IMR-90 (cell line): ENCODE data around the gene SEC22A. TPM values are rescaled to one million over a fixed set of nuclear protein-coding genes. Genes with fewer than 3 reads are reported as not detected.

Source experiments
- ATAC-seq: fragments of 200-7000 bp; cut with Tn5 transposase; 2 replicates; pipeline ENCODE4 v1.9.1; 2020; ENCODE audit warnings: low read depth, mild to moderate bottlenecking, moderate library complexity
- BruUV-seq: library from RNA; stranded (reverse); fragments of 400-500 nt; replicated peaks from 2 replicates; lab custom pipeline; 2021; lab: Mats Ljungman, UMichigan
- CTCF ChIA-PET: fragments of 300-600 bp; formaldehyde crosslinking; extraction: SDS; loops from one replicate; lab custom pipeline; 2021; ENCODE audit warnings: antibody characterized with exemption; lab: Yijun Ruan, JAX
- POLR2A ChIA-PET: fragments of 300-600 bp; sonication (Branson Sonifier 250); formaldehyde crosslinking; loops from one replicate; lab custom pipeline; 2022; ENCODE audit warnings: antibody characterized with exemption; ENCODE audit not compliant: unreplicated experiment; lab: Charles Lee
- DNase-seq: peaks from one replicate; pipeline ENCODE4 v3.0.0; 2013
- H2AFZ ChIP-seq: replicated peaks from 2 replicates; pipeline ENCODE3; 2013; ENCODE audit warnings: low read length, mild to moderate bottlenecking; ENCODE audit not compliant: poor library complexity
- H2AK5ac ChIP-seq: 2 replicates; pipeline ENCODE4 v1.6.1; 2013; ENCODE audit warnings: low read depth, low read length, inconsistent platforms
- H2AK9ac ChIP-seq: replicated peaks from 2 replicates; pipeline ENCODE3; 2013; ENCODE audit warnings: mild to moderate bottlenecking, low read depth, low read length, moderate library complexity; ENCODE audit not compliant: poor library complexity
- H2BK120ac ChIP-seq: 2 replicates; pipeline ENCODE4 v1.6.1; 2013; ENCODE audit warnings: low read depth, low read length, inconsistent platforms
- H2BK15ac ChIP-seq: 3 replicates; pipeline ENCODE4 v1.6.1; 2013; ENCODE audit warnings: low read depth, low read length, inconsistent platforms
- H2BK20ac ChIP-seq: 2 replicates; pipeline ENCODE4 v1.6.1; 2013; ENCODE audit warnings: low read depth, mild to moderate bottlenecking, inconsistent platforms, low read length, moderate library complexity
- H2BK5ac ChIP-seq: 2 replicates; pipeline ENCODE4 v1.6.1; 2013; ENCODE audit warnings: mild to moderate bottlenecking, low read depth, low read length, inconsistent platforms; ENCODE audit not compliant: poor library complexity, severe bottlenecking
- H3K14ac ChIP-seq: replicated peaks from 2 replicates; pipeline ENCODE4 v1.6.1; 2013; ENCODE audit warnings: low read depth, low read length, inconsistent platforms
- H3K18ac ChIP-seq: 2 replicates; pipeline ENCODE4 v1.6.1; 2013; ENCODE audit warnings: low read depth, low read length, control low read depth
- H3K23ac ChIP-seq: 2 replicates; pipeline ENCODE4 v1.6.1; 2013; ENCODE audit warnings: low read depth, low read length, inconsistent platforms
- H3K27ac ChIP-seq: 2 replicates; pipeline ENCODE4 v1.5.1; 2013; ENCODE audit warnings: mild to moderate bottlenecking, control low read depth, low read length; ENCODE audit not compliant: insufficient read depth
- H3K27me3 ChIP-seq: 2 replicates; pipeline ENCODE4 v1.6.1; 2013; ENCODE audit warnings: low read length; ENCODE audit not compliant: control insufficient read depth, insufficient read depth
- H3K36me3 ChIP-seq: 2 replicates; pipeline ENCODE4 v1.6.1; 2013; ENCODE audit warnings: low read length, mixed read lengths; ENCODE audit not compliant: control insufficient read depth, insufficient read depth
- H3K4ac ChIP-seq: 2 replicates; pipeline ENCODE4 v1.6.1; 2013; ENCODE audit warnings: low read depth, low read length, inconsistent platforms
- H3K4me1 ChIP-seq: 2 replicates; pipeline ENCODE4 v1.6.1; 2013; ENCODE audit warnings: low read length, mixed read lengths; ENCODE audit not compliant: control insufficient read depth, insufficient read depth
- H3K4me2 ChIP-seq: 2 replicates; pipeline ENCODE4 v1.6.1; 2013; ENCODE audit warnings: low read depth, mild to moderate bottlenecking, control low read depth, low read length, moderate library complexity
- H3K4me3 ChIP-seq: 2 replicates; pipeline ENCODE4 v1.5.1; 2013; ENCODE audit warnings: low read depth, mild to moderate bottlenecking, control low read depth, low read length, moderate library complexity; ENCODE audit not compliant: insufficient read depth
- H3K56ac ChIP-seq: 2 replicates; pipeline ENCODE4 v1.6.1; 2013; ENCODE audit warnings: low read length, inconsistent platforms; ENCODE audit not compliant: insufficient read depth; ENCODE audit errors: extremely low read depth
- H3K79me1 ChIP-seq, 2 experiments: 2 replicates each; pipeline ENCODE4 v1.6.1; 2013; ENCODE audit warnings: low read length in 2 of 2, inconsistent platforms in 1 of 2, low read depth in 1 of 2
- H3K9ac ChIP-seq: 2 replicates; pipeline ENCODE4 v1.6.1; 2013; ENCODE audit warnings: low read depth, low read length, control low read depth
- H3K9me1 ChIP-seq: 2 replicates; pipeline ENCODE4 v1.6.1; 2013; ENCODE audit warnings: low read length, inconsistent platforms; ENCODE audit not compliant: insufficient read depth
- H3K9me3 ChIP-seq: 2 replicates; pipeline ENCODE4 v1.6.1; 2013; ENCODE audit warnings: low read length; ENCODE audit not compliant: control insufficient read depth, insufficient read depth
- H4K20me1 ChIP-seq: 2 replicates; pipeline ENCODE4 v1.6.1; 2013; ENCODE audit warnings: low read length, inconsistent platforms; ENCODE audit not compliant: insufficient read depth
- H4K5ac ChIP-seq: 2 replicates; pipeline ENCODE4 v1.6.1; 2013; ENCODE audit warnings: mild to moderate bottlenecking, low read depth, low read length, control low read depth
- H4K8ac ChIP-seq, 2 experiments: 2 replicates each; pipeline ENCODE4 v1.6.1; 2013; ENCODE audit warnings: low read depth in 2 of 2, low read length in 2 of 2, control low read depth in 1 of 2, inconsistent platforms in 1 of 2
- H4K91ac ChIP-seq: 2 replicates; pipeline ENCODE4 v1.6.1; 2013; ENCODE audit warnings: low read depth, low read length, inconsistent platforms; ENCODE audit not compliant: insufficient read depth
- CEBPB ChIP-seq: IDR thresholded peaks from 2 replicates; pipeline ENCODE4 v1.6.1; 2012; ENCODE audit warnings: low read depth, low read length, improper control_type of control experiment
- CTCF ChIP-seq: conservative IDR thresholded peaks from 2 replicates; pipeline ENCODE4 v1.5.1; 2012; ENCODE audit warnings: mild to moderate bottlenecking, low read depth, low read length, improper control_type of control experiment
- FOS ChIP-seq: fragments of 150-350 bp; IDR thresholded peaks from 2 replicates; pipeline ENCODE4 v1.6.1; 2016; ENCODE audit warnings: low read depth, low read length
- MAFK ChIP-seq: IDR thresholded peaks from 2 replicates; pipeline ENCODE4 v1.6.1; 2012; ENCODE audit warnings: low read depth, low read length, improper control_type of control experiment
- MAZ ChIP-seq: IDR thresholded peaks from 2 replicates; pipeline ENCODE4 v1.6.1; 2012; ENCODE audit warnings: low read depth, mild to moderate bottlenecking, low read length, improper control_type of control experiment, moderate library complexity, borderline replicate concordance
- MXI1 ChIP-seq: IDR thresholded peaks from 2 replicates; pipeline ENCODE4 v1.6.1; 2012; ENCODE audit warnings: low read depth, mild to moderate bottlenecking, low read length, moderate library complexity, borderline replicate concordance
- NFE2L2 ChIP-seq: fragments of 150-350 bp; IDR thresholded peaks from 2 replicates; pipeline ENCODE4 v1.6.1; 2016; ENCODE audit warnings: low read depth, mild to moderate bottlenecking, low read length
- POLR2A ChIP-seq: IDR thresholded peaks from 2 replicates; pipeline ENCODE4 v1.6.1; 2012; ENCODE audit warnings: mild to moderate bottlenecking, low read depth, low read length
- RAD21 ChIP-seq: IDR thresholded peaks from 2 replicates; pipeline ENCODE4 v1.6.1; 2012; ENCODE audit warnings: low read length, improper control_type of control experiment
- RCOR1 ChIP-seq: IDR thresholded peaks from 2 replicates; pipeline ENCODE4 v1.6.1; 2012; ENCODE audit warnings: mild to moderate bottlenecking, low read length, improper control_type of control experiment; ENCODE audit not compliant: insufficient replicate concordance
- RFX5 ChIP-seq: IDR thresholded peaks from 2 replicates; pipeline ENCODE4 v1.8.0; 2012; ENCODE audit warnings: low read depth, mild to moderate bottlenecking, low read length, moderate library complexity
- SMC3 ChIP-seq: fragments of 150-350 bp; IDR thresholded peaks from 2 replicates; pipeline ENCODE4 v1.6.1; 2016; ENCODE audit warnings: low read depth, mild to moderate bottlenecking, antibody characterized with exemption, low read length, moderate library complexity
- WGBS, 2 experiments: methylation state at CpG; one replicate each; pipeline versions ENCODE4 v1.1.5 to v1.1.7; 2013; ENCODE audit warnings: missing lambda C conversion rate in 2 of 2; ENCODE audit not compliant: insufficient read length in 1 of 2; ENCODE audit errors: extremely low coverage in 2 of 2; 5-methylcytosine and 5-hydroxymethylcytosine counted together
- dilution Hi-C: fragments of 300-500 bp; cut with HindIII; formaldehyde crosslinking; loops from one replicate; pipeline ENCODE4 v1.14.3; 2018; ENCODE audit warnings: low sequenced_read_pairs; ENCODE audit not compliant: unreplicated experiment
- in situ Hi-C: fragments of 300-500 bp; cut with MboI; formaldehyde crosslinking; loops from 3 replicates; pipeline ENCODE4 v1.14.3; 2019; ENCODE audit warnings: low sequenced_read_pairs, inconsistent platforms, mixed read lengths
- intact Hi-C: fragments of 100-400 bp; cut with micrococcal nuclease; formaldehyde crosslinking; loops from 2 replicates; pipeline ENCODE4 v1.10.0; 2022
- polyA plus RNA-seq, 3 experiments: library from polyadenylated mRNA; depleted of rRNA; stranded (reverse); fragments of >200 nt; gene quantifications; 2 replicates each; pipeline ENCODE4 v1.2.3, GENCODE V29; 2012; ENCODE audit warnings: low replicate concordance in 1 of 3
- total RNA-seq: library from RNA; depleted of rRNA; stranded (reverse); fragments of >200 nt; gene quantifications from 2 replicates; pipeline ENCODE4 v1.2.3, GENCODE V29; 2012
- TF ChIP-seq, protein P1 (sequence below): fragments of 150-350 bp; IDR thresholded peaks from 2 replicates; pipeline ENCODE4 v1.6.1; 2016; ENCODE audit warnings: low read depth, mild to moderate bottlenecking, low read length, moderate library complexity, borderline replicate concordance
- TF ChIP-seq, protein P2 (sequence below): fragments of 150-350 bp; IDR thresholded peaks from 2 replicates; pipeline ENCODE4 v1.6.1; 2017; ENCODE audit warnings: mild to moderate bottlenecking, antibody characterized with exemption, low read length, low read depth

The SEC22A gene
- total and polyA plus RNA-seq, 2 of the 4 experiments (the other 2 are of a cell fraction): 17.5 to 36.0 TPM

DNA sequence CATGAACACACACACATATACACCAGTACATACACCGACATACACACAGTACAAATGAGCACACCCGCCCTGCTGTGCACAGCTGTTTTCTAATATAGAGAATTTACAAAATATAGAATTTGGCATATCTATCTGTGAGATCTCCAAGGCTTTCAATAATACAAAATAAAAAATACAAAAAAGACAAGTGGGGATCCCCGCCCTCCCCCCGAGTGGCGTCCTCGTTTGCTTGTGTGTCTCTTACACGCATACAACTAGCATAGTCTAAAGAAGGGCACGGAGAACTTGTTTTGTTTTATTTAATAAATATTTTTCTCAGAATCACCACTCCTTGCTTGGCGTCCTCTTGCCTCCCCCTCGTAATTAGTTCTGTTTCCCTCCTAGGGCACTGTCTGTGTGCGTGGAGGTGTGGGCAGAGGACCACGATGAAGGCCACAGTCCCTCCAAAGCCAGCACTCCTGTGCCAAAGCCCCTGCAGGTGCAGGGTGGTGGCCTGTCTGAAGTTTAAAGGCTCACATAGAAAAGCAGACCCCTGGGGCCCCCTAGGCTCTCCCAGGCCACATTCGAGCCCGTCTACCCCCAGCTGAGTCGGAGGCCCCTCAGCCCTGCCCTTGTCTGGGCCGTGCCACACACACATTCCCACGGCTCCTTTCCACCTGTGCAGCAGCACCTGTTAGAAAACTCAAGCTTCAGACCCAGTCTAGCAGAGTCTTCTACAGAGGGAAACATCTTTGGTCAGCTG is 82.1 kb downstream of the SEC22A start:
- Histone ChIP-seq H3K23ac (no peak overlapping the region), H3K56ac (no peak overlapping the region), H3K9me1 (0 out of 2 replicates have a peak, but pooled peaks cover 5% of the 10 kb centered on the region), H2BK120ac (no peak overlapping the region), H2AK5ac (no peak overlapping the region), H4K91ac (no peak overlapping the region), H2BK20ac (no peak overlapping the region), H3K27me3 (no peaks in the 10 kb centered on the region), H3K9ac (no peak overlapping the region), H3K4ac (no peak overlapping the region), H4K5ac (no peak overlapping the region), H3K14ac (no peak overlapping the region), H3K18ac (no peak overlapping the region), H3K4me3 (no peak overlapping the region), H2BK15ac (no peak overlapping the region), H4K20me1 (no peaks in the 10 kb centered on the region), H3K79me1 (no peaks in the 10 kb centered on the region), H4K8ac (no peak overlapping the region), H3K4me2 (no peak overlapping the region), H3K27ac (no peak overlapping the region), H2AFZ (no peak overlapping the region), H2AK9ac (no peak overlapping the region), H3K36me3 (no peaks in the 10 kb centered on the region), H3K9me3 (no peaks in the 10 kb centered on the region), H2BK5ac (no peak overlapping the region), H3K4me1 (no peaks in the 10 kb centered on the region)
- dilution Hi-C loops (no loop called here), in situ Hi-C loops (no loop called here), intact Hi-C loops (no loop called here)
- WGBS, 2 experiments: 74% methylated on average over 5 of the region's 17 CpGs; no CpG with 5 or more reads in 1 of the 2 experiments
- ATAC-seq (no peak), DNase-seq (no peak)
- no TSS peak for BruUV-seq
- ChIA-PET POLR2A (no interaction called here), CTCF (no interaction called here)
- TF ChIP-seq CEBPB (no peak), RCOR1 (no peak), RAD21 (no peak), NFE2L2 (no peak), MXI1 (no peak), RFX5 (no peak), SMC3 (no peak), FOS (no peak), MAZ (no peak), MAFK (no peak), CTCF (no peak), POLR2A (no peak)
- TF ChIP-seq, protein P1, sequence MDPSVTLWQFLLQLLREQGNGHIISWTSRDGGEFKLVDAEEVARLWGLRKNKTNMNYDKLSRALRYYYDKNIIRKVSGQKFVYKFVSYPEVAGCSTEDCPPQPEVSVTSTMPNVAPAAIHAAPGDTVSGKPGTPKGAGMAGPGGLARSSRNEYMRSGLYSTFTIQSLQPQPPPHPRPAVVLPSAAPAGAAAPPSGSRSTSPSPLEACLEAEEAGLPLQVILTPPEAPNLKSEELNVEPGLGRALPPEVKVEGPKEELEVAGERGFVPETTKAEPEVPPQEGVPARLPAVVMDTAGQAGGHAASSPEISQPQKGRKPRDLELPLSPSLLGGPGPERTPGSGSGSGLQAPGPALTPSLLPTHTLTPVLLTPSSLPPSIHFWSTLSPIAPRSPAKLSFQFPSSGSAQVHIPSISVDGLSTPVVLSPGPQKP: no peak
- TF ChIP-seq, protein P2, sequence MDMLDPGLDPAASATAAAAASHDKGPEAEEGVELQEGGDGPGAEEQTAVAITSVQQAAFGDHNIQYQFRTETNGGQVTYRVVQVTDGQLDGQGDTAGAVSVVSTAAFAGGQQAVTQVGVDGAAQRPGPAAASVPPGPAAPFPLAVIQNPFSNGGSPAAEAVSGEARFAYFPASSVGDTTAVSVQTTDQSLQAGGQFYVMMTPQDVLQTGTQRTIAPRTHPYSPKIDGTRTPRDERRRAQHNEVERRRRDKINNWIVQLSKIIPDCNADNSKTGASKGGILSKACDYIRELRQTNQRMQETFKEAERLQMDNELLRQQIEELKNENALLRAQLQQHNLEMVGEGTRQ: no peak
